SK-N-MC (cell line): ENCODE data around the gene LMX1A.

Experiments used
- DNase-seq: peaks from one replicate; pipeline ENCODE4 v3.0.0-alpha.2; 2011; ENCODE audit warnings: low read depth, low spot score
- H3K27ac ChIP-seq: fragments of 200-600 bp; sonication (generic); 2 replicates; pipeline ENCODE4 v1.5.1; 2016; ENCODE audit warnings: mixed run types
- H3K36me3 ChIP-seq: fragments of 200-600 bp; sonication (generic); 2 replicates; pipeline ENCODE4 v1.6.1; 2017; ENCODE audit warnings: antibody characterized with exemption, low read length, mixed read lengths; ENCODE audit not compliant: insufficient read depth
- H3K4me3 ChIP-seq: fragments of 200-600 bp; sonication (generic); 2 replicates; pipeline ENCODE4 v1.5.1; 2016
- H3K9ac ChIP-seq: fragments of 200-600 bp; sonication (generic); 2 replicates; pipeline ENCODE4 v1.8.0; 2017; ENCODE audit warnings: mixed run types, mixed read lengths; ENCODE audit not compliant: insufficient read length
- H3K9me3 ChIP-seq: fragments of 200-600 bp; sonication (generic); 2 replicates; pipeline ENCODE4 v1.6.1; 2017; ENCODE audit warnings: low read depth, mild to moderate bottlenecking, antibody characterized with exemption, low read length, moderate library complexity, mixed read lengths
- EZH2 ChIP-seq: fragments of 200-600 bp; sonication (generic); IDR thresholded peaks from one replicate; pipeline ENCODE4 v1.6.1; 2017; ENCODE audit warnings: antibody characterized with exemption
- FOXP2 ChIP-seq: optimal IDR thresholded peaks from 2 replicates; pipeline ENCODE3; 2011; ENCODE audit warnings: mild to moderate bottlenecking, moderate library complexity; ENCODE audit not compliant: insufficient read depth; ENCODE audit errors: extremely low read length, control extremely low read depth
- POLR2AphosphoS5 ChIP-seq: IDR thresholded peaks from 2 replicates; pipeline ENCODE4 v1.6.1; 2012; ENCODE audit warnings: mild to moderate bottlenecking, low read depth, low read length, borderline replicate concordance

Gene LMX1A

DNA sequence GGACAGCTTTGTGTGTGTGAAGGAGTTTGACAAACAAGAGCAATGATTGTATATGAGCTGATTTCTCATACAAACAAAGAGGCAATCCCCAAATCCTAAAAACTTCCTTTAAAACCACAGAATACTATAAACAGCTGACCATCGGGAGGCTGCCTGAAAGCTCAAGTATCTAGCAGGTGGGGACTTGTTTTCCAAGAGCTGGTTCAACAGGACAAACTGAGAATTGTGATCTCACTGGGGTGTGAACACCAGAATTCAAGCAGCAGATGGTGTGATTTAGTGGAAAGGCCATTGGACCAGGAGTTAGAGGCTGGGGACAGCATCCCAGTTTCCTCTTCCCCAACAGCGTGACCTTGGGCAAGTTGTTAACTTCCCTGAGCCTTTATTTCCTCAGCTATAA lies 13.9 kb downstream of the LMX1A start:
- TF ChIP-seq POLR2AphosphoS5, result no peak
- TF ChIP-seq FOXP2, result no peak
- TF ChIP-seq EZH2, result no peak
- H3K4me3 ChIP-seq, result no peak overlapping the region
- H3K36me3 ChIP-seq, result no peaks in the 10 kb centered on the region
- no peaks in the 10 kb centered on the region for H3K9me3 ChIP-seq
- DNase-seq, result no peak
- H3K9ac ChIP-seq, result no peak overlapping the region
- no peak overlapping the region for H3K27ac ChIP-seq

GRCh38 chr1:165342168-165342567 lies 14.3 kb downstream of the LMX1A start:
- no peak overlapping the region for H3K4me3 ChIP-seq
- no peaks in the 10 kb centered on the region for H3K9me3 ChIP-seq
- no peak for DNase-seq
- H3K36me3 ChIP-seq, result no peaks in the 10 kb centered on the region
- no peak overlapping the region for H3K27ac ChIP-seq
- no peak overlapping the region for H3K9ac ChIP-seq
- TF ChIP-seq FOXP2, result no peak

GRCh38 chr1:165339164-165339563 lies 17.4 kb downstream of the LMX1A start:
- TF ChIP-seq EZH2, result no peak
- no peak for TF ChIP-seq POLR2AphosphoS5
- TF ChIP-seq FOXP2, result no peak
- no peak for DNase-seq
- Histone ChIP-seq H3K27ac (no peak overlapping the region), H3K9ac (no peak overlapping the region), H3K4me3 (no peak overlapping the region), H3K9me3 (no peaks in the 10 kb centered on the region), H3K36me3 (no peaks in the 10 kb centered on the region)

DNA sequence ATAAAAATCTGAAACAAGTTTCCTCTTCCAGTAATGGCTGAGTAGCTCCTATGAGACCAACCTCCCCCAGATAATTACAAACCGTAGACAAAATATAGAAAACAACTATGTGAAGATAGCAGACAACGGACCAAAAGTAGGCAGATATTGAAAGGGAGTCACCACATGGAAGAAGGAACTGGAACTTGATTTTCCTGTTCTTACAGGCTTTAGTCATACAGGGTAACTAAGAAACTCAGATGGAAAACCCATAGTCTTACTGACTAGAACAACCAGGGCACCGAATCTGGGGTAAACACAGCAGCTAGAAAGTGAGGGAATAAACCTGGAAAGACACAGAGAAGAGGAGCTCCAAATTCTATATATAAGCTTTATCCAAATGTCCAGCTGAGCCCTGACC lies 26.0 kb downstream of the LMX1A start:
- no peaks in the 10 kb centered on the region for H3K36me3 ChIP-seq
- no peak overlapping the region for H3K27ac ChIP-seq
- no peak overlapping the region for H3K4me3 ChIP-seq
- H3K9ac ChIP-seq, result no peak overlapping the region
- no peak for DNase-seq
- H3K9me3 ChIP-seq, result no peaks in the 10 kb centered on the region
- TF ChIP-seq POLR2AphosphoS5 (no peak), FOXP2 (no peak), EZH2 (no peak)

DNA sequence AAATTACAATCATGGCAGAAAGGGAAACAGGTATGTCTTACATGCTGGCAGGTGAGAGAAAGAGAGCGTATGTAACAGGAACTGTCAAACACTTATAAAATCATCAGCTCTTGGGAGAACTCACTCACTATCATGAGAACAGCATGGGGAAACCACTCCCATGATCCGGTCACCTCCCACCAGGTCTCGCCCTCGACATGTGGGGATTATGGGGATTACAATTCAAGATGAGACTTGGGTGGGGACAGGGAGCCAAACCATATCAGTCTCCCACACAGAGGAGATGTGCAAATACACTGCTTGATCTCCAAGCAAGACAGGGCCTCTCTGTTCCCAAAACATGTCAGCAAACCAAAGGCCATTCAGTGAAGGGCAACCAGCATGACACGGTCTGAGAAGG lies 27.4 kb downstream of the LMX1A start:
- TF ChIP-seq POLR2AphosphoS5 (no peak), EZH2 (no peak), FOXP2 (no peak)
- Histone ChIP-seq H3K9ac (no peak overlapping the region), H3K4me3 (no peak overlapping the region), H3K36me3 (no peaks in the 10 kb centered on the region), H3K27ac (no peak overlapping the region), H3K9me3 (no peaks in the 10 kb centered on the region)
- no peak for DNase-seq

DNA sequence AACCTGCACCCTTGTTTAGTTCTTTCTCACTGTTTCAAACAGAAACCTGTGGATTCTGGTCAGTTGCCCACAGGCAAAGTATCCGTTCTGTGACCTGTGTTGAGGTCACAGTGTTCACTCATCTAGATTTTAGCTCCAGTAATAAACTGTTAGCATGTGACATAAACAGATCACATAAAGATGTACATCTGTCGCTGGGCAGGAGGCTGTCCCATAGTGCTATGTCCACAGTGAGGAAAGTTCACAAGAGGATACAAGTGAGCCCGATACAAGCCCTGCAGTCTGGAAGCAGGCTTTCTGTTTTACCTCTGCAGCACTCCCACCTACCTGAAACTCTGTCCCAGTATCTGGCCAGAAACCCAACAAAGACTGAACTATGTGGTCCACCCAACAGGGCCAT lies 28.4 kb downstream of the LMX1A start:
- H3K36me3 ChIP-seq, result no peaks in the 10 kb centered on the region
- H3K4me3 ChIP-seq, result no peak overlapping the region
- DNase-seq, result no peak
- no peak overlapping the region for H3K27ac ChIP-seq
- H3K9me3 ChIP-seq, result no peaks in the 10 kb centered on the region
- no peak overlapping the region for H3K9ac ChIP-seq
- no peak for TF ChIP-seq POLR2AphosphoS5
- TF ChIP-seq EZH2, result no peak
- no peak for TF ChIP-seq FOXP2

DNA sequence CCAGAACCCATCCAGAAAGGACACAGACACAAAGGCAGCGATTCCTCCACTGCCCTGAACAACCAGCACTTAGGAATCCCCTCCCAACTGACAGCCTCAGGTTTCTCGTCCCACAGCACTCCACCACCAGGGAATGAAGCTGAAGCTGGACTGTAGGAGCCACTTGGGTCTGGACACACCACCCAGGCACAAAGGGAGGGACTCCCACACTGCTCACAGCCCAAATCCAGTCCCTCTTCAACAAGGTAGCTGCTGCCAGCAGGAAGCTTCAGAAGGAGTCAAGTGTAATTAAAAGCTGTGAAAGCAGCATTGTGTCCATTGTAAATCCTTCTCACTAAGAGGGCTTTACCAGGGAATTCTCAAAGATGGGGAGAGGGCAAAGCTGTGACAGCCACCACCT lies 29.0 kb downstream of the LMX1A start:
- Histone ChIP-seq H3K4me3 (no peak overlapping the region), H3K36me3 (no peaks in the 10 kb centered on the region), H3K9me3 (no peaks in the 10 kb centered on the region), H3K9ac (no peak overlapping the region), H3K27ac (no peak overlapping the region)
- no peak for DNase-seq
- no peak for TF ChIP-seq FOXP2
- no peak for TF ChIP-seq EZH2
- TF ChIP-seq POLR2AphosphoS5, result no peak

- TF ChIP-seq POLR2AphosphoS5 (no peak), EZH2 (no peak), FOXP2 (no peak)
Observed at GRCh38 chr1:165325460-165326203, 30.9 kb downstream of the LMX1A start.

GRCh38 chr1:165324050-165324449 lies 32.5 kb downstream of the LMX1A start:
- no peak overlapping the region for H3K4me3 ChIP-seq
- TF ChIP-seq FOXP2, result no peak
- no peak for TF ChIP-seq EZH2
- TF ChIP-seq POLR2AphosphoS5, result no peak

More at GRCh38 chr1:165325460-165326203, 30.9 kb downstream of the LMX1A start:
- no peak overlapping the region for H3K9ac ChIP-seq
- H3K27ac ChIP-seq, result no peak overlapping the region
- no peak overlapping the region for H3K4me3 ChIP-seq
- no peak for DNase-seq
- no peaks in the 10 kb centered on the region for H3K36me3 ChIP-seq
- H3K9me3 ChIP-seq, result no peaks in the 10 kb centered on the region

More at GRCh38 chr1:165324050-165324449, 32.5 kb downstream of the LMX1A start:
- DNase-seq, result no peak
- H3K27ac ChIP-seq, result no peak overlapping the region
- H3K9ac ChIP-seq, result no peak overlapping the region
- no peaks in the 10 kb centered on the region for H3K36me3 ChIP-seq
- H3K9me3 ChIP-seq, result no peaks in the 10 kb centered on the region
